H9 (cell line): ENCODE measurements around the gene CYB561D1. TPM values are rescaled to one million over a fixed set of nuclear protein-coding genes. Genes with fewer than 3 reads are reported as not detected.

Source experiments
- DNase-seq: peaks from one replicate; pipeline ENCODE4 v3.0.0-alpha.2; 2017
- H2AFZ ChIP-seq: one replicate; pipeline ENCODE4 v1.6.1; 2013; ENCODE audit warnings: mild to moderate bottlenecking, low read length, control low read depth, moderate library complexity
- H2AK5ac ChIP-seq: 2 replicates; pipeline ENCODE4 v1.6.1; 2013; ENCODE audit warnings: low read length, control low read depth, mixed read lengths; ENCODE audit not compliant: insufficient read length
- H2BK120ac ChIP-seq: one replicate; pipeline ENCODE4 v1.6.1; 2013; ENCODE audit warnings: low read depth, mild to moderate bottlenecking, low read length, control low read depth, inconsistent platforms; ENCODE audit not compliant: poor library complexity, severe bottlenecking
- H2BK12ac ChIP-seq: 2 replicates; pipeline ENCODE4 v1.6.1; 2013; ENCODE audit warnings: low read length, control low read depth, mixed read lengths, low read depth; ENCODE audit not compliant: insufficient read length
- H2BK15ac ChIP-seq: 2 replicates; pipeline ENCODE4 v1.6.1; 2013; ENCODE audit warnings: low read depth, low read length, control low read depth
- H2BK20ac ChIP-seq: one replicate; pipeline ENCODE4 v1.6.1; 2013; ENCODE audit warnings: low read depth, mild to moderate bottlenecking, low read length, control low read depth, inconsistent platforms; ENCODE audit not compliant: poor library complexity, severe bottlenecking
- H2BK5ac ChIP-seq: 2 replicates; pipeline ENCODE4 v1.6.1; 2013; ENCODE audit warnings: low read length, control low read depth, mixed read lengths; ENCODE audit not compliant: insufficient read length
- H3K14ac ChIP-seq: 2 replicates; pipeline ENCODE4 v1.6.1; 2013; ENCODE audit warnings: low read length, control low read depth; ENCODE audit not compliant: insufficient read depth
- H3K18ac ChIP-seq: 2 replicates; pipeline ENCODE4 v1.6.1; 2013; ENCODE audit warnings: low read depth, mild to moderate bottlenecking, mixed read lengths, low read length, control low read depth; ENCODE audit not compliant: insufficient read length
- H3K23ac ChIP-seq: 2 replicates; pipeline ENCODE4 v1.6.1; 2013; ENCODE audit warnings: low read length, control low read depth, mixed read lengths, low read depth; ENCODE audit not compliant: insufficient read length
- H3K23me2 ChIP-seq: 2 replicates; pipeline ENCODE4 v1.6.1; 2013; ENCODE audit warnings: low read depth, mild to moderate bottlenecking, mixed read lengths, low read length, control low read depth; ENCODE audit not compliant: insufficient read length, poor library complexity, severe bottlenecking
- H3K27ac ChIP-seq: 2 replicates; pipeline ENCODE4 v1.5.1; 2013; ENCODE audit warnings: low read length, control low read depth, mixed read lengths, low read depth; ENCODE audit not compliant: insufficient read length
- H3K27me3 ChIP-seq: 2 replicates; pipeline ENCODE4 v1.6.1; 2013; ENCODE audit warnings: low read length, control low read depth, inconsistent platforms; ENCODE audit not compliant: insufficient read depth
- H3K4ac ChIP-seq: 2 replicates; pipeline ENCODE4 v1.6.1; 2013; ENCODE audit warnings: low read depth, mild to moderate bottlenecking, control low read depth, inconsistent platforms, low read length, moderate library complexity
- H3K4me1 ChIP-seq: 2 replicates; pipeline ENCODE4 v1.6.1; 2013; ENCODE audit warnings: low read length, control low read depth, inconsistent platforms; ENCODE audit not compliant: insufficient read depth
- H3K4me2 ChIP-seq: 2 replicates; pipeline ENCODE4 v1.6.1; 2013; ENCODE audit warnings: low read length, control low read depth, mixed read lengths; ENCODE audit not compliant: insufficient read length, insufficient read depth
- H3K56ac ChIP-seq: 2 replicates; pipeline ENCODE4 v1.6.1; 2013; ENCODE audit warnings: low read depth, mild to moderate bottlenecking, mixed read lengths, low read length, control low read depth; ENCODE audit not compliant: insufficient read length
- H3K79me1 ChIP-seq: 2 replicates; pipeline ENCODE4 v1.6.1; 2013; ENCODE audit warnings: low read depth, mild to moderate bottlenecking, moderate library complexity, low read length, control low read depth, inconsistent platforms; ENCODE audit not compliant: insufficient read depth, poor library complexity, severe bottlenecking
- H3K79me2 ChIP-seq: 2 replicates; pipeline ENCODE4 v1.6.1; 2013; ENCODE audit warnings: low read length, control low read depth, inconsistent platforms; ENCODE audit not compliant: insufficient read depth
- H3K9ac ChIP-seq: 2 replicates; pipeline ENCODE4 v1.6.1; 2013; ENCODE audit warnings: low read length, control low read depth, mixed read lengths; ENCODE audit not compliant: insufficient read length; ENCODE audit errors: extremely low read depth
- H3K9me3 ChIP-seq: one replicate; pipeline ENCODE4 v1.6.1; 2013; ENCODE audit warnings: low read depth, low read length, inconsistent platforms; ENCODE audit not compliant: control insufficient read depth
- H3T11ph ChIP-seq: one replicate; pipeline ENCODE4 v1.6.1; 2013; ENCODE audit warnings: mild to moderate bottlenecking, low read length, control low read depth, inconsistent platforms
- H4K20me1 ChIP-seq: one replicate; pipeline ENCODE4 v1.6.1; 2013; ENCODE audit not compliant: control insufficient read depth, insufficient read length, insufficient read depth
- H4K5ac ChIP-seq: 2 replicates; pipeline ENCODE4 v1.6.1; 2013; ENCODE audit warnings: low read depth, mild to moderate bottlenecking, mixed read lengths, low read length, control low read depth; ENCODE audit not compliant: insufficient read length
- H4K8ac ChIP-seq: replicated peaks from 2 replicates; pipeline ENCODE4 v1.6.1; 2013; ENCODE audit warnings: low read length, control low read depth, mixed read lengths, low read depth; ENCODE audit not compliant: insufficient read length
- H4K91ac ChIP-seq: 2 replicates; pipeline ENCODE4 v1.6.1; 2013; ENCODE audit warnings: low read depth, mild to moderate bottlenecking, moderate library complexity, mixed read lengths, low read length, control low read depth; ENCODE audit not compliant: insufficient read length
- H3K27ac Mint-ChIP-seq, 3 experiments: 2 replicates in 2 of 3; 3 replicates in 1 of 3; pipeline ENCODE4 v1.8.0; 2020 to 2021; ENCODE audit warnings: mixed read lengths in 3 of 3, mild to moderate bottlenecking in 1 of 3, moderate library complexity in 1 of 3
- H3K27me3 Mint-ChIP-seq: 2 replicates; pipeline ENCODE4 v1.8.0; 2021; ENCODE audit warnings: low read depth, mild to moderate bottlenecking, moderate library complexity, mixed read lengths
- H3K36me3 Mint-ChIP-seq, 3 experiments: 2 replicates in 2 of 3; 3 replicates in 1 of 3; pipeline ENCODE4 v1.8.0; 2020 to 2021; ENCODE audit warnings: low read depth in 3 of 3, mixed read lengths in 3 of 3; ENCODE audit not compliant: insufficient read depth in 1 of 3
- H3K4me1 Mint-ChIP-seq, 2 experiments: 2 replicates each; pipeline ENCODE4 v1.8.0; 2020; ENCODE audit warnings: mixed read lengths in 2 of 2
- H3K4me3 Mint-ChIP-seq, 2 experiments: 2 replicates in 1 of 2; 3 replicates in 1 of 2; pipeline ENCODE4 v1.8.0; 2020 to 2021; ENCODE audit warnings: mild to moderate bottlenecking in 2 of 2, mixed read lengths in 2 of 2, moderate library complexity in 1 of 2
- H3K9me3 Mint-ChIP-seq, 2 experiments: 2 replicates in 1 of 2; 3 replicates in 1 of 2; pipeline ENCODE4 v1.8.0; 2020; ENCODE audit warnings: mild to moderate bottlenecking in 2 of 2, mixed read lengths in 2 of 2, moderate library complexity in 1 of 2
- WGBS: extraction: QIAGEN DNeasy Blood & Tissue Kit; methylation state at CpG from one replicate; pipeline ENCODE4 v1.1.7; 2013; ENCODE audit warnings: missing lambda C conversion rate, low lambda C conversion rate, mixed read lengths; ENCODE audit not compliant: insufficient read length; ENCODE audit errors: extremely low coverage; 5-methylcytosine and 5-hydroxymethylcytosine counted together
- total RNA-seq: library from RNA; stranded (reverse); gene quantifications from 2 replicates; pipeline ENCODE4 v1.2.1, GENCODE V29; 2021
- TF ChIP-seq, protein P1 (sequence below): fragments of 200-600 bp; sonication (generic); conservative IDR thresholded peaks from 3 replicates; pipeline ENCODE4 v1.8.0; 2021; ENCODE audit warnings: antibody characterized with exemption, mild to moderate bottlenecking

The CYB561D1 gene
- total RNA-seq, 1 experiment from 2014 or later, result 6.5 TPM

DNA sequence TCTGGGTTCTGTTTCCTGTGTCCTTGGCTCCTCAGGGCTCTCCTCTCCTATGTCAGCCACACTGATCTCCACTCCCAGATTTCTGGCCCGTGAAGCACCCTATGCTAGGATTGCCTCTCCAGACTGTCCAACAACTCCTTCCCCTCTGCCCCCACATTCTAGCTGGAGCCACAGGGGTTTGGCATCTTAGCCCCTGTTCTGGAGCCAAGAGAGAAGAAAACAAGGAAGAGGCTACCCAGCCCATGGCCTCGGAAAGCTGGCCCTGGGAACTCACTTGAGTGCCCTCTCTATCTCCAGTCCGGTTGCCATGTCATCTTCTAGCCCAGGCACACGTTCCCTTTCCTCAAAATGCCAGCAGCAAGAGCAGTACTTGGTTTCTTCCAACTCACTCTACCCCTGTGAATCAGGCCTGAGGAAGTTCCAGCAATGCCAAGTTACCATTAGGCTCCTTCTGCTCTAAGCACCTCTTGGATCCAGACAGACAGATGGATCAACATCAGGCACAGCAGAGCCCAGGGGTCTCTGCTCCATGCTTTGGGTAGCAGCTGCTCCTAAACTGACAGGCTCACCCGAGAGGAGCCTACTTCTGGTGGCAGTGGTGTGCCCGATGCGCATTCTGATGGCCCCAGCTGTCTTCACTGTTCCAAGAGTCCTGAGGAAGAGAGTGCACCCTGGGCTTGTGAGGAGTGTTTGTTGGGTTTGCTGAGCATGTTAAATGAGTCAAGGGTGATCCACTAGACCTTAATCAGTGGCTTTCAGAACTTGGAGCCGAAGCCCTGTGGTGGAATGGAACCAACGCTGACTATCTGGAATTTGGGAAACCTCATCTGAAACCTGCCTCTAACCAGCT is 34.2 kb downstream of the CYB561D1 start:
- H3K4me2 ChIP-seq, result no peak overlapping the region
- H3K79me2 ChIP-seq, result no peaks in the 10 kb centered on the region
- H4K20me1 ChIP-seq, result no peaks in the 10 kb centered on the region
- H3K27ac ChIP-seq, result no peak overlapping the region
- no peak overlapping the region for H4K8ac ChIP-seq
- H2BK15ac ChIP-seq, result no peak overlapping the region
- H3K4me1 ChIP-seq, result no peaks in the 10 kb centered on the region
- no peak overlapping the region for H2BK20ac ChIP-seq
- H3K9me3 ChIP-seq, result no peaks in the 10 kb centered on the region
- no peak overlapping the region; a peak in 1 of 7 replicates for H3K27ac Mint-ChIP-seq
- no peak overlapping the region for H3K56ac ChIP-seq
- no peak overlapping the region for H2BK120ac ChIP-seq
- no peak for DNase-seq
- no peaks in the 10 kb centered on the region for H3K79me1 ChIP-seq
- peaks cover 20% of the 10 kb centered on the region for H3K27me3 Mint-ChIP-seq
- WGBS, result no CpG with 5 or more reads among the region's 9 CpGs
- no peak overlapping the region for H4K5ac ChIP-seq
- TF ChIP-seq, protein P1, sequence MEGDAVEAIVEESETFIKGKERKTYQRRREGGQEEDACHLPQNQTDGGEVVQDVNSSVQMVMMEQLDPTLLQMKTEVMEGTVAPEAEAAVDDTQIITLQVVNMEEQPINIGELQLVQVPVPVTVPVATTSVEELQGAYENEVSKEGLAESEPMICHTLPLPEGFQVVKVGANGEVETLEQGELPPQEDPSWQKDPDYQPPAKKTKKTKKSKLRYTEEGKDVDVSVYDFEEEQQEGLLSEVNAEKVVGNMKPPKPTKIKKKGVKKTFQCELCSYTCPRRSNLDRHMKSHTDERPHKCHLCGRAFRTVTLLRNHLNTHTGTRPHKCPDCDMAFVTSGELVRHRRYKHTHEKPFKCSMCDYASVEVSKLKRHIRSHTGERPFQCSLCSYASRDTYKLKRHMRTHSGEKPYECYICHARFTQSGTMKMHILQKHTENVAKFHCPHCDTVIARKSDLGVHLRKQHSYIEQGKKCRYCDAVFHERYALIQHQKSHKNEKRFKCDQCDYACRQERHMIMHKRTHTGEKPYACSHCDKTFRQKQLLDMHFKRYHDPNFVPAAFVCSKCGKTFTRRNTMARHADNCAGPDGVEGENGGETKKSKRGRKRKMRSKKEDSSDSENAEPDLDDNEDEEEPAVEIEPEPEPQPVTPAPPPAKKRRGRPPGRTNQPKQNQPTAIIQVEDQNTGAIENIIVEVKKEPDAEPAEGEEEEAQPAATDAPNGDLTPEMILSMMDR, result no peak
- no peak overlapping the region for H3K4ac ChIP-seq
- H3T11ph ChIP-seq, result no peak overlapping the region
- H2AFZ ChIP-seq, result no peak overlapping the region
- H3K27me3 ChIP-seq, result no peaks in the 10 kb centered on the region
- no peaks in the 10 kb centered on the region for H3K36me3 Mint-ChIP-seq
- peaks cover 4 to 8% of the 10 kb centered on the region in 2 experiments for H3K4me1 Mint-ChIP-seq
- H2AK5ac ChIP-seq, result no peak overlapping the region
- H4K91ac ChIP-seq, result no peak overlapping the region
- no peak overlapping the region for H3K23ac ChIP-seq
- H3K14ac ChIP-seq, result no peak overlapping the region
- no peaks in the 10 kb centered on the region; a peak in 1 of 5 replicates for H3K9me3 Mint-ChIP-seq
- H2BK5ac ChIP-seq, result no peak overlapping the region
- H3K23me2 ChIP-seq, result peaks cover 4% of the 10 kb centered on the region
- H3K18ac ChIP-seq, result no peak overlapping the region
- no peak overlapping the region for H3K9ac ChIP-seq
- H3K4me3 Mint-ChIP-seq, result no peak overlapping the region
- no peak overlapping the region for H2BK12ac ChIP-seq
